Measurements from ENCODE around the gene BUD23.

BUD23 gene

GRCh38 chr7:73668103-73668885 is 15.1 kb upstream of the BUD23 start:
- DNase-seq, result peak; percentile 55

- DNase-seq, result peak; percentile 55
Measured at GRCh38 chr7:73668886-73669230, 14.5 kb upstream of the BUD23 start.

- DNase-seq, result no peak
Measured at GRCh38 chr7:73669288-73669701, 14.1 kb upstream of the BUD23 start.

- DNase-seq, result no peak
Measured at GRCh38 chr7:73669858-73670385, 13.5 kb upstream of the BUD23 start.

GRCh38 chr7:73671322-73671661 is 12.1 kb upstream of the BUD23 start:
- DNase-seq, result no peak

GRCh38 chr7:73671857-73672445 is 11.4 kb upstream of the BUD23 start:
- DNase-seq, result no peak

- no peak for DNase-seq
Measured at GRCh38 chr7:73674468-73675124, 8.8 kb upstream of the BUD23 start.

GRCh38 chr7:73676062-73676461 is 7.3 kb upstream of the BUD23 start:
- DNase-seq, result peak; percentile 66

- DNase-seq, result no peak
Measured at GRCh38 chr7:73678862-73679261, 4.5 kb upstream of the BUD23 start.

- DNase-seq, result no peak
Measured at GRCh38 chr7:73679709-73680108, 3.7 kb upstream of the BUD23 start.

GRCh38 chr7:73680501-73680900 is 2.9 kb upstream of the BUD23 start:
- DNase-seq, result no peak

- DNase-seq, result no peak
Measured at GRCh38 chr7:73681031-73681430, 2.4 kb upstream of the BUD23 start.

GRCh38 chr7:73682745-73683055 is 697 bp upstream of the BUD23 start:
- DNase-seq, result peak; percentile 61

GRCh38 chr7:73683788-73684693 is 644 bp downstream of the BUD23 start:
- DNase-seq, result peak; percentile 66

- no peak for DNase-seq
Measured at GRCh38 chr7:73685311-73685710, 1.9 kb downstream of the BUD23 start.

- no peak for DNase-seq
Measured at GRCh38 chr7:73688288-73688687, 4.9 kb downstream of the BUD23 start.

GRCh38 chr7:73690646-73691045 is 7.2 kb downstream of the BUD23 start:
- no peak for DNase-seq

- no peak for DNase-seq
Measured at GRCh38 chr7:73696372-73696771, 13.0 kb downstream of the BUD23 start.

GRCh38 chr7:73698410-73698809 is 15.0 kb downstream of the BUD23 start:
- no peak for DNase-seq

GRCh38 chr7:73699370-73700068 is 16.1 kb downstream of the BUD23 start:
- DNase-seq, result no peak

- DNase-seq, result peak; percentile 47
Measured at GRCh38 chr7:73700069-73700423, 16.6 kb downstream of the BUD23 start.

- DNase-seq, result no peak
Measured at GRCh38 chr7:73700581-73701134, 17.3 kb downstream of the BUD23 start.

Measured in DMS53 (cell line).